ENCODE measurements around the gene LRRC3.

Gene LRRC3

DNA sequence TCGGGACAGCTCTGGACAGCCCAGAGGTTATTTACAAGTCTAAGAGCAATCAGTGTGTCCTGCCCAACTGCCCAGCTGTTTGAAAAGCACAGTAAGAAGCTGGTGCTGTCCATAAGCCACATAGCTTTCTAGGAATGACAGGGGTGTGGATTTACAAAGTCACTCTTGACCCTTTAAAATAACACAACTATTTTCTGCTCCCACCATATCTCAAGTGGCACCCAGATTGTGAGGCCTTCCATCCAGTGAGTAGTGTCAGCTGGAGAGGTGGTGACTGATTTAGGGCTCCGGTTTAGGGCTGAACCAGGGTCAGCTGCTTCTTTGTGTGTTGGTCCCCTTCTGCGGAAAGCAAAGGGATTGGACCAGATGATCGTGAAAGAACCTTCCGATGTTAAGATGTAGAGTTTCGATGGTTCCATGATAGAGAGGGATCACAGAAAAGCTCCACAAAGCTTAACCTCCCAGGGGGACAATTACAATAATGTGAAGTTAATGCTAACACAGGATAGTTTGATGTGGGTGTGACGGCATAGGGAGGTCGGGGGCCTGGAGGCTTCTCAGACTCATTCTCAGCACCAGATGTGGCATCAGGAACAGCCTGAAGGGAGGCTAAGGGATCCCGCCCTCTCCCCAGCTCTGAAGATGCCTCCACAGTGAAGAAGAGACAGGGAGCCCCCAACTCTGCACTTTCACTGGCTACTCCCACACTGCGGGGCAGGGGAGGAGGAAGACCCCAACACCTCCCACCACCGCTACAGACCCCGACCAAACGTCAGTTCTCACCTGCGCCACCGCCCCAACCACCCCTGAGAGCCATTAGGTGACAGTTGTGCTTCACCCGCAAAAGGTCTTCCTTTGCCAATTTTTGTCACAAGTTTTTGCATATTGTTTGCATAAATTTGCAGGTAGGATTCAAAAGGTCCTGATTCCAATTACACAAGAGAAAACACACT lies 40.6 kb downstream of the LRRC3 start:
- no peak overlapping the region for H3K4me3 ChIP-seq (ENCODE audit: low read depth, low read length)
- TF ChIP-seq CTCF (IDR thresholded peaks at IDR 0.05; ENCODE audit: low read depth, low read length): no peak
- in situ Hi-C loops (cut with HindIII; ENCODE audit: low sequenced_read_pairs): no loop called here
- no peak for DNase-seq (ENCODE audit: low read depth, low spot score)

- no peak for DNase-seq (ENCODE audit: low read depth, low spot score)
- TF ChIP-seq CTCF (IDR thresholded peaks at IDR 0.05; ENCODE audit: low read depth, low read length): no peak
- no peak overlapping the region for H3K4me3 ChIP-seq (ENCODE audit: low read depth, low read length)
- in situ Hi-C loops (cut with HindIII; ENCODE audit: low sequenced_read_pairs): no loop called here
Measured at GRCh38 chr21:44496564-44497550, 41.5 kb downstream of the LRRC3 start.

DNA sequence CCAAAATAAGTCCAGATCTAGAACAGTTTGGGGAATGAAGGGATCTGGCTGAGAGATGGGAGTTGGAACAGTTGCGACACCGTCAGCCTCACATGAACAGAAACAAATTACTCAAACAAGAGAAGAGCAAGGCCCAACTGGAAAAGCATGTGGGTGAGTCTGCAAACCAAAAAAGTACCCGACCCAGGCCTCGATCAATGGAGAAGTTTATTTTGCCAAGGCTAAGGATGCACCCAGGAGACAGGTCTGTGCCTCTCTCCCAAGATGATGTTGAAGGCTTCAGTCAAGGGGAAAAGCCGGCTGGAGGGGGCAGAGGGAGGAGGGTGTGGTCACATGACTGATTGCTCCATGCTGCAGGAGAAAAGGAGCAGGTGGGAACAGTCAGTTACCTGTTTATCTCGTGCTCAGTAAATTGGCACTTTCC lies 42.4 kb downstream of the LRRC3 start:
- H3K4me3 ChIP-seq (ENCODE audit: low read depth, low read length): no peak overlapping the region
- TF ChIP-seq CTCF (IDR thresholded peaks at IDR 0.05; ENCODE audit: low read depth, low read length): no peak
- no peak for DNase-seq (ENCODE audit: low read depth, low spot score)
- in situ Hi-C loops (cut with HindIII; ENCODE audit: low sequenced_read_pairs): no loop called here

- DNase-seq (ENCODE audit: low read depth, low spot score): no peak
- TF ChIP-seq CTCF (IDR thresholded peaks at IDR 0.05; ENCODE audit: low read depth, low read length): no peak
- H3K4me3 ChIP-seq (ENCODE audit: low read depth, low read length): no peak overlapping the region
- in situ Hi-C loops (cut with HindIII; ENCODE audit: low sequenced_read_pairs): no loop called here
Measured at GRCh38 chr21:44498280-44499210, 43.2 kb downstream of the LRRC3 start.

- no peak for DNase-seq (ENCODE audit: low read depth, low spot score)
- no peak for TF ChIP-seq CTCF (IDR thresholded peaks at IDR 0.05; ENCODE audit: low read depth, low read length)
- in situ Hi-C loops (cut with HindIII; ENCODE audit: low sequenced_read_pairs): no loop called here
- H3K4me3 ChIP-seq (ENCODE audit: low read depth, low read length): no peak overlapping the region
Measured at GRCh38 chr21:44499211-44499560, 43.9 kb downstream of the LRRC3 start.
